Tibial nerve (tissue), 4 donors: Measurements from ENCODE around the gene GABRG2. TPM values are rescaled to one million over a fixed set of nuclear protein-coding genes. Genes with fewer than 3 reads are reported as not detected.

Experiments
- DNase-seq, 2 donors: peaks; one replicate each; pipeline ENCODE4 v3.0.0-alpha.2; 2019; ENCODE audit warnings: low spot score in 2 of 2
- H3K27ac ChIP-seq, 4 donors: fragments of 200-600 bp; sonication (generic) in 3 of 4; one replicate each; pipeline ENCODE4 v1.5.1; 2017 to 2019; ENCODE audit warnings: mild to moderate bottlenecking in 1 of 4
- H3K27me3 ChIP-seq, 2 donors: fragments of 200-600 bp; sonication (generic) in 1 of 2; one replicate each; pipeline versions ENCODE4 v1.5.1 to v1.6.0; 2017 to 2019
- H3K36me3 ChIP-seq, 3 donors: fragments of 200-600 bp; sonication (generic); one replicate each; pipeline ENCODE4 v1.5.1; 2018 to 2019
- H3K4me1 ChIP-seq, 4 donors: fragments of 200-600 bp; sonication (generic) in 3 of 4; one replicate each; pipeline ENCODE4 v1.5.1; 2017 to 2019
- H3K4me3 ChIP-seq, 4 donors: fragments of 200-600 bp; sonication (generic) in 3 of 4; one replicate each; pipeline ENCODE4 v1.5.1; 2017 to 2019; ENCODE audit warnings: mild to moderate bottlenecking in 1 of 4, moderate library complexity in 1 of 4
- H3K9me3 ChIP-seq, 4 donors: fragments of 200-600 bp; sonication (generic) in 3 of 4; one replicate each; pipeline ENCODE4 v1.5.1; 2017 to 2019
- CTCF ChIP-seq, 5 experiments: fragments of 200-600 bp in 3 of 5; fragments of 450-650 bp in 2 of 5; sonication (generic) in 3 of 5; IDR thresholded peaks; one replicate each; pipeline ENCODE4 v1.5.1; 2016 to 2019; ENCODE audit warnings: antibody characterized with exemption in 5 of 5, mild to moderate bottlenecking in 3 of 5, moderate library complexity in 2 of 5
- EP300 ChIP-seq, 2 donors: sonication (generic); formaldehyde crosslinking; IDR thresholded peaks; one replicate each; pipeline ENCODE4 v1.6.1; 2017; ENCODE audit warnings: antibody characterized with exemption in 2 of 2, mild to moderate bottlenecking in 1 of 2
- POLR2A ChIP-seq, 2 donors: fragments of 450-650 bp; IDR thresholded peaks; one replicate each; pipeline ENCODE4 v1.6.1; 2017; ENCODE audit warnings: antibody characterized with exemption in 2 of 2, mild to moderate bottlenecking in 2 of 2, moderate library complexity in 2 of 2
- WGBS, 2 donors: methylation state at CpG; one replicate each; pipeline ENCODE4 v1.1.5; 2018; 5-methylcytosine and 5-hydroxymethylcytosine counted together
- total RNA-seq, 4 donors: library from RNA; depleted of rRNA; stranded (reverse); fragments of >200 nt; gene quantifications; one replicate each; pipeline ENCODE4 v1.1.0, GENCODE V29; 2016

Gene GABRG2
- total RNA-seq, 4 donors from 2014 or later = not detected

- H3K4me3 ChIP-seq = no peak overlapping the region
- no peak overlapping the region for H3K27ac ChIP-seq
- H3K4me1 ChIP-seq = no peaks in the 10 kb centered on the region
- H3K36me3 ChIP-seq = no peaks in the 10 kb centered on the region
- no peak for DNase-seq
- no peaks in the 10 kb centered on the region for H3K9me3 ChIP-seq
- no peak for TF ChIP-seq CTCF (IDR thresholded peaks at IDR 0.05)
- no peak for TF ChIP-seq EP300 (IDR thresholded peaks at IDR 0.05)
- no peak for TF ChIP-seq POLR2A (IDR thresholded peaks at IDR 0.05)
- H3K27me3 ChIP-seq = no peaks in the 10 kb centered on the region
Observed at GRCh38 chr5:162132348-162132747, 64.8 kb downstream of the GABRG2 start.

- Histone ChIP-seq H3K9me3 (no peaks in the 10 kb centered on the region), H3K27ac (no peak overlapping the region), H3K4me3 (no peak overlapping the region), H3K27me3 (no peaks in the 10 kb centered on the region), H3K4me1 (no peaks in the 10 kb centered on the region), H3K36me3 (no peaks in the 10 kb centered on the region)
- no peak for DNase-seq
- WGBS, 2 donors = 82 to 88% methylated on average over 3 of the region's 3 CpGs
- TF ChIP-seq EP300 (IDR thresholded peaks at IDR 0.05) = no peak
- no peak for TF ChIP-seq CTCF (IDR thresholded peaks at IDR 0.05)
- TF ChIP-seq POLR2A (IDR thresholded peaks at IDR 0.05) = no peak
Observed at GRCh38 chr5:162139190-162139589, 71.6 kb downstream of the GABRG2 start.

GRCh38 chr5:162154242-162154641 is 86.7 kb downstream of the GABRG2 start:
- Histone ChIP-seq H3K4me3 (no peak overlapping the region), H3K27me3 (no peaks in the 10 kb centered on the region), H3K4me1 (no peaks in the 10 kb centered on the region), H3K36me3 (no peaks in the 10 kb centered on the region), H3K9me3 (no peaks in the 10 kb centered on the region), H3K27ac (no peak overlapping the region)
- WGBS, 2 donors = 92 to 97% methylated on average over 1 of the region's 1 CpG
- no peak for TF ChIP-seq POLR2A (IDR thresholded peaks at IDR 0.05)
- TF ChIP-seq CTCF (IDR thresholded peaks at IDR 0.05) = no peak
- TF ChIP-seq EP300 (IDR thresholded peaks at IDR 0.05) = no peak
- no peak for DNase-seq

- no peak overlapping the region for H3K4me3 ChIP-seq
- H3K27ac ChIP-seq = no peak overlapping the region
- no peaks in the 10 kb centered on the region for H3K4me1 ChIP-seq
- WGBS, 2 donors = 53 to 57% methylated on average over 2 of the region's 2 CpGs
- no peak for DNase-seq
- H3K36me3 ChIP-seq = no peaks in the 10 kb centered on the region
- peaks cover 0 to 11% (median 0%) of the 10 kb centered on the region in 4 donors for H3K9me3 ChIP-seq
- TF ChIP-seq EP300 (IDR thresholded peaks at IDR 0.05) (no peak), CTCF (IDR thresholded peaks at IDR 0.05) (no peak), POLR2A (IDR thresholded peaks at IDR 0.05) (no peak)
- no peaks in the 10 kb centered on the region for H3K27me3 ChIP-seq
Observed at GRCh38 chr5:162160401-162160800, 92.8 kb downstream of the GABRG2 start.

GRCh38 chr5:162163663-162164062 is 96.1 kb downstream of the GABRG2 start:
- H3K9me3 ChIP-seq = peaks cover 0 to 23% (median 1%) of the 10 kb centered on the region in 4 donors
- H3K4me1 ChIP-seq = no peaks in the 10 kb centered on the region
- no peak overlapping the region for H3K27ac ChIP-seq
- WGBS, 2 donors = 63 to 69% methylated on average over 6 of the region's 6 CpGs
- TF ChIP-seq CTCF (IDR thresholded peaks at IDR 0.05) = no peak
- no peak for TF ChIP-seq EP300 (IDR thresholded peaks at IDR 0.05)
- TF ChIP-seq POLR2A (IDR thresholded peaks at IDR 0.05) = no peak
- H3K4me3 ChIP-seq = no peak overlapping the region
- no peaks in the 10 kb centered on the region for H3K27me3 ChIP-seq
- DNase-seq = no peak
- H3K36me3 ChIP-seq = no peaks in the 10 kb centered on the region
